AG08396 (cell line): ENCODE data around the gene TEX2.

Source experiments
- DNase-seq: peaks from one replicate; pipeline ENCODE4 v3.0.0; 2012; ENCODE audit warnings: low spot score, mixed read lengths

Gene TEX2

DNA sequence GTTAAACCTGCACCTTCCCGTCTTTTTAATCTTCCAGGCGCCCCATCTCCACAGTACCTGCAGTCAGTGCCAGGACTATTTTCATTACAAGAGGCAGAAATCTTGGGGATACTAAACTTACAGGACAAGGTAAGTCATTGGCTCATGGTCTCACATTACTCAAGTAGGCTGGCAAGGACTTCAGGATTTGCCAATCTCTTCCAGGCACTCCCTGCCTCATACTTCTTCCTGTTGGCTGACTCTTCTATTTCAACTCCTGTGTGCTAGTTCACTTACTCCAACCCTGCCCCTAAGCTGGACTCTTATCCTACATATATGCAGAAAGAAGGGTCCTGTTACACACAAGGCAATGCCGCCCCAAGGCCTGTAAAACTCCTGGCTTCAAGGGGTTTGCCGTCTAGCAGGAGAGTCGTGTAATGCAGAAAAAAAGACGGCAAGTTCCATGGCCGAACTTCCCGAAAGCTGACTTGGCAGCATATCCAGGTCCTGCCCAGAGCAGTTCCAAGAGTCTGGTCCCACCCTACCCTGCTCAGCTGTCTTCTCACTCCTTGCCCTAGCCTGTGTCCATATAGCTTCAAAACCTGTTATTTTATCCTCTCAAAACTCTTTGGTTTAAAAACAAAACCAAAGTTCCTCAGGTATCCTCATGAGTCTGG lies 147.9 kb downstream of the TEX2 start:
- DNase-seq, result no peak

DNA sequence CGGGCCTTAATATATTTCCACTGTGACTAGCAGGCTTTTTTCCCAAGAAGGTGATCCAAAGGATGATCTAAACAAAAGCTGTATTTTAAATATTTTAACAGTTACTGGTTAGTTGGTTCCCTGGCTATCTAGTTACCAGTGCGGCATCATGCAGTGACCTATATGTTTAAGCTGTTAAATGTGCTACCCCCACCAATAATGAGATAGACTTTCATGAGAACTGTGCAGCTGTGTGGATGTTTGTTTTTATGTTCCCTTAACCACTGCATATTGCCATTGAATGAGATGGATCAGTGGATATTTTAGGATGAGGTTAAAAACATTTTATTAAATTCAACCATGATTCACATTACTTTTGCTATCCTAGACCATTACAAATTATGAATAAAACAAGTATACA lies 150.1 kb downstream of the TEX2 start:
- DNase-seq, result no peak

DNA sequence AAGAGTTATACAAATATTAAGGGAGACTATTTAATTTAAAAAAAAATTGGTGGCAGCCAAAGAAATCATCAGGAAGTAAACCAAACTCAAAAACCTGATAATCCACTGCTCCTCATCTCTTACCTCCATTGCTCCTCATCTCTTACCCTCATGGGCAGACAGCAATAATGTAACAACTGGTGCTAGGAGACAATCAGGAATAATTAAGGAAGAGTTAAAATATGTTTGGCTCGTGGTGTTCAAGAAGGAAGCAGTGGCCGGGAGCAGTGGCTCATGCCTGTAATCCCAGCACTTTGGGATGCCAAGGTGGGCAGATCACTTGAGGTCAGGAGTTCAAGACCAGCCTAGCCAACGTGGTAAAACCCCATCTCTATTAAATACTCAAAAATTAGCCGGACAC lies 151.2 kb downstream of the TEX2 start:
- DNase-seq, result no peak

DNA sequence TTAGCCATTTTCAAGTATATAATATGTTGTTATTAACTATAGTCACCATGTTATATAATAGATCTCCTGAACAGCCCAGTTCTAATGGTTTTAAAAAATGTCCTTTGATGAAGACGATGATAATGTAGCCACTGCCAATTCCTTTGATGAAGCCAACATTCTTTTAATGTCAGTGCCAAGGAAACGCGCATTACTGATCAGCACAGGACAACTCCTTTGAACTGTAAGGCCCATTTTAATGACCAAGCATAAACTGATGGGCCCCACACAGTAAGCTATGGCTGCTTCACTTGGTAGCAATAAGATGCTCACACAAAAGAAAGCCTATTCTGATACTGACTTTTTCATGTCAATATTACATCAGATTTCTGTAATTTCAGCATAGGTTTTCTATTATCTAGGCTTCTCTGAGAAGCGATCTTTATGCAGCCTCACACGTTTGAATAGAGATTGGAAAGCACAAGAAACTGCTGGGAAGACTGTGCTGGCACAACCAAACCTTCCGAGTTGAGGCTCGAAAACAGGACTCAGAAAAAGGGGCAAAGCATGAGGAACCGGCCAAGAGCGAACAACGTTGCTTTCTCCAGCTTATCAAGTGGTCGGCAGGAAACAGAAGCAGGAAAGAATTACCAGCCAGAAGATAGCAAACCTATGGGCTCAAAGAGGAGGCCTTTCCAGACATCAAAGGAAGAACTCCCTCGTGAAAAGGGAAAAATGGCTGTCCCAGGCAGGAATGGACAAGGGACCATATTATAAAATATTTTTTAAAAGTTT lies 152.5 kb downstream of the TEX2 start:
- DNase-seq, result no peak

DNA sequence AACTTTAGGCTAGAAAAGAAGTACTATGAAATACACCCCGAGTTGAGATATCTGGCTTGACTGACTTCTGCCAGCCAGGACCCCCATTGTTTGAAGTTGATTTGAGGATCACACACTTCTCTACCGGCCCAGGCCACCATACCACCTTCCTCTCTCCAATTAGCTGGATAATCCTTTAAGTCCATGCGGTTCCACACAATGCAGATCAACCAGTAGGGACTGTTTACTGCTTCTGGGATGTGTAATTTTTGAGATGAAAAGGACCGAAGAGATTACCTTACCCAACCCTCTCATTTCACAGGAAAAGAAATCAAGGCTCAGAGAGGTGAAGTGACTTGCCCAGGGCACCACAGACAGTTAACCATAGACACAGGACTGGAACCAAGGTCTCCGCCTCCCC lies 153.7 kb downstream of the TEX2 start:
- DNase-seq, result no peak

DNA sequence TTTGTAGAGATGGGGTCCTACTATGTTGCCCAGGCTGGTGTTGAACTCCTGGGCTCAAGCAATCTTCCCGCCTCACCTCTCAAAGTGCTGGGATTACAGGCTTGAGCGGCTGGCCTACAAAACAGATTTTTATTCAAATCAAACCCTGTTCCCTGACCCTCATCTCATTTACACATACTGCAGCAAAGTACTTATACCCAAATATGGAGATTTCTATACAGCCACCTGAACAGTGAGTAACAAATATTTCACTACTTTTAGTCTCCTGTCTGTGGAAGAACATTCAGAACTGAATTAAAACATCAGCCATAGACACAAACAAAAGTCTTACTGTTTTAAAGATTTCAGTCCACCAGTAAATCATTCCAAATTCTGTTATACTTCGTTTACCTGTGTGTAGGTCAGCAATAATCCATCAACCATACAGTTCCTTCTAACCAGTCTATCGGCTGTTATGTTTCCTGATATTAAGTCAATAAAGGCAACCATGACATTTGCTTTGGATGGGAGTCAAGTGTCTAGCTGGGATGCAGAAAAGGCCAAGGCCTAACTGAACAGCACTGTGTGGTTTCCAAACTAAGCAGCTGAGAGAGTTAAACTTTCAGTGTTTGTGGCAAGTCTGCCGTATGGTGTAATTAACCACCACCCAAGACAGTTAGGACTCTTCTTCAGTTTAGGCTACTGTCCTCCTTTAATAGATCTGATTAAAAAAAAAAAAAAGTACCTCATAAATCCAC lies 155.4 kb downstream of the TEX2 start:
- DNase-seq, result no peak

DNA sequence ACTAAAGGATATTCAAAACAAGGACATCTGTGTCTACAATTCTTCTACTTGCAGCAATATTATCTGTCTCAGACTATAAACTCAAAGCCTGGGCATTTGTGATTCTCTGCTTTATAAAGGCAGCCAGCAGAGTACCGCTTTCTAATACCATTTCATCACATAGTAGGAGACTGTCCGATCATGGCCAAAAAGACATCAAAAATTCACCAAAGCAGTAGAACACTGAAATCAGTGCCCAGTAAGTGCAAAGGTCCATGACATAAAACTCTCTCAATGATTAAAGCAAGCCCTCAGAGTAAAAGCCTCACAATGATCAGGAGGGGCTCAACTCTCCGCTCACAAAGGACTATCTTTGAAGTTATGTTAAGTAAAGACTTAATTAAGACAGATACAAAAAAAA lies 156.1 kb downstream of the TEX2 start:
- DNase-seq, result no peak

DNA sequence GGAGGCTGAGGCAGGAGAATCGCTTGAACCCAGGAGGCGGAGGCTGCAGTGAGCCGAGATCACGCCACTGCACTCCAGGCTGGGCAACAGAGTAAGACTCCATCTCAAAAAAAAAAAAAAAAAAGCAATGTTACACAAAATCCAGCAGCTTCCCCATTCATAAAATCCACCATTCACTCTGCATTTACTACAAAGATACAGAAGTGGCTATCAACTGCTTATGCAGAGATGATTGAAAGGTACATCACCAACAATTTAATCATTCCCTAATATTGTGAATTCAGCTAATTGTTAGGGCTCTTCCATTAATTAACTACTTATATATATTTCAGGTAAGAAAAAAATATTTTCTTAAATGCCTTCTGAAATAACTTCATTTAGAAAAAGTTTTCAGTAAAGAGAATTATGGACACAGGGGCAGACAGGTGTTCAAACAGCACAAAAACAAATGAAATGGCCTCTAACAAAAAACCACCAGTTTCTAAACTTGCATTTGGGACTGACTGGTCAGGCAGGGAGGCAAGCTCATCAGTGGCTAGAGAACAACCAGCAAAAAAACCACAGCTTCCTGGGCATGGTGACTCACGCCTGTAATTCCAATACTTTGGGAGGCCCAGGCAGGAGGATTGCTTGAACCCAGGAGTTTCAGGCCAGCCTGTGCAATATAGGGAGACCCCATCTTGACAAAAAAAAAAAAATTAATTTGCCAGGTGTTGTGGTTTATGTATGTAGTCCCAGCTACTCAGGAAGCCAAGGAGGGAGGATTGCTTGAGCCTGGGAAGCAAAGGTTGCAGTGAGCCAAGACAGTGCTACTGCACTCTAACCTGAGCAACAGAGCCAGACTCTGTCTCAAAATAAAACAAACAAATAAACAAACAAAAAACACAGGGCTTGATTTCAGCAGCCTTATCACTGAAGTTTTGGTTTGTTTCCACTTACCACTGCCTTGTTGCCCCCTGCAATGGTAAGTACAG lies 159.4 kb downstream of the TEX2 start:
- no peak for DNase-seq

DNA sequence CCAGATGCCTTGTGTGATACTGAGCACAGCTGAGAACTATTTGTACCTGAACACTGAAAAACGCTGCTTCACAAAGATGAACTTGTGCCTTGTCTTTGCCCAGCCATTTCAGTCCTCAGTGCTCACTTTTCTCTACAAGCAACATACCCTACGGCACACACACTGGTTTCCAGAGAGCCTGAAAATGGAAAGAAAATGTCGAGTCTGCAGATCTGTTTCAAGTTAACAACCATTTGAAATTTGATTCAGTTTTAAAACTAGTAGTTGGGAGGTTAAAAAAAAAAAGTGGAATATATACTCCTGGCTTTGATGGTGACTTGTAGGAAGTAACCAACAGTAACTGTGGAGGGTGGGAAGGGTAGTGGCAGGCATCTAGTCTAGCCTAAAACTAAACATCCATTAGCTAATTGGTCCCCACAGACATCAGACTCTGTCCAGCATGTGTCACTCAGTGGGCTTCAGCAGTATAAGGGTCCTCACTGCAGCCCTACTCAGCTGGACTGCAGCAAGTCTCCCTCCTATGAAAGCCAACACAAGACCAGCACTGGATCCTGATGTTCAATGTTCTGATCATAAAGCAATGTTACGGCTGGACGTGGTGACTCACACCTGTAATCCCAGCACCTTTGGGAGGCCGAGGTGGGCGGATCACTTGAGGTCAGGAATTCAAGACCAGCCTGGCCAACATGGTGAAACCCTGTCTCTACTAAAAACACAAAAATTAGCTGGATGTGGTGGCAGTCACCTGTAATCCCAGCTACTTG lies 160.3 kb downstream of the TEX2 start:
- DNase-seq, result no peak

DNA sequence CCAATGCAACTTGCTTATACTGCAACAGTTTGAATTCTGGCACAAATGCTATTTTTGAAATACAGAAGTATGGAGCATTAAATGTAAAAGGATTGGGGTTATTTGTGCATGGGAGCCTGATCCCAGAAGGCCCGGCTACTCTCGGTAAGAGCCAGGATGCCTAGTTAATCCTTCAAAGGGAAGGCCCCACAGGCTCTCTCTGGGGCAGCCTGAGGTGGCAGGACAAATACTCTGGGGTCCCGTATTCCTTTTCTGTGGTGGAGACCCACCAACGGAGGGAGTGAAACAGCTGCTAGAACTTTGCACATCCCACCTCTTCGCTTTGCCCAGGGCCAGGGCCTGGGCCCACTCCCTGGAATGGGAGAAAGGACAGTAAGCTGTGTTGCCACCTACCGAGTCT lies 163.5 kb downstream of the TEX2 start:
- DNase-seq, result no peak
